IPS-18c (cell line): Measurements from ENCODE around the gene RNF144A.
"Not testable (repeated sequence)": the region's sequence is repeated elsewhere in the genome, so short reads cannot be mapped to it uniquely, and the experiment has no call there.

Source experiments
- H3K4me3 ChIP-seq: 2 replicates; pipeline ENCODE4 v1.7.0; 2013; ENCODE audit warnings: low read depth, mild to moderate bottlenecking, low read length, moderate library complexity; ENCODE audit not compliant: insufficient read depth
- H3K9me3 ChIP-seq: one replicate; pipeline ENCODE4 v1.6.1; 2013; ENCODE audit warnings: mild to moderate bottlenecking, low read length, moderate library complexity; ENCODE audit not compliant: control insufficient read depth, insufficient read depth

Gene RNF144A

GRCh38 chr2:6935652-6936020 lies 18.4 kb downstream of the RNF144A start:
- H3K4me3 ChIP-seq, H3K9me3 ChIP-seq: not testable (repeated sequence)

GRCh38 chr2:6937157-6937556 lies 19.9 kb downstream of the RNF144A start:
- H3K9me3 ChIP-seq, result no peaks in the 10 kb centered on the region

GRCh38 chr2:6937582-6937981 lies 20.4 kb downstream of the RNF144A start:
- Histone ChIP-seq H3K4me3 (no peak overlapping the region), H3K9me3 (no peaks in the 10 kb centered on the region)

More at GRCh38 chr2:6937157-6937556, 19.9 kb downstream of the RNF144A start:
- H3K4me3 ChIP-seq, result no peak overlapping the region

- no peak overlapping the region for H3K4me3 ChIP-seq
- no peaks in the 10 kb centered on the region for H3K9me3 ChIP-seq
Measured at GRCh38 chr2:6939071-6939470, 21.9 kb downstream of the RNF144A start.

- no peak overlapping the region for H3K4me3 ChIP-seq
- no peaks in the 10 kb centered on the region for H3K9me3 ChIP-seq
Measured at GRCh38 chr2:6940820-6941219, 23.6 kb downstream of the RNF144A start.

GRCh38 chr2:6941299-6942046 lies 24.3 kb downstream of the RNF144A start:
- Histone ChIP-seq H3K9me3 (no peaks in the 10 kb centered on the region), H3K4me3 (no peak overlapping the region)

GRCh38 chr2:6942848-6943247 lies 25.6 kb downstream of the RNF144A start:
- Histone ChIP-seq H3K4me3 (no peak overlapping the region), H3K9me3 (peaks cover 2% of the 10 kb centered on the region)

- Histone ChIP-seq H3K9me3 (peaks cover 2% of the 10 kb centered on the region), H3K4me3 (no peak overlapping the region)
Measured at GRCh38 chr2:6943523-6943922, 26.3 kb downstream of the RNF144A start.

- peaks cover 2% of the 10 kb centered on the region for H3K9me3 ChIP-seq
- H3K4me3 ChIP-seq, result no peak overlapping the region
Measured at GRCh38 chr2:6943971-6944370, 26.8 kb downstream of the RNF144A start.

- no peak overlapping the region for H3K4me3 ChIP-seq
- peaks cover 2% of the 10 kb centered on the region for H3K9me3 ChIP-seq
Measured at GRCh38 chr2:6944555-6944954, 27.3 kb downstream of the RNF144A start.

GRCh38 chr2:6945087-6945813 lies 28.0 kb downstream of the RNF144A start:
- Histone ChIP-seq H3K9me3 (peaks cover 2% of the 10 kb centered on the region), H3K4me3 (no peak overlapping the region)

- H3K9me3 ChIP-seq, result peaks cover 2% of the 10 kb centered on the region
- H3K4me3 ChIP-seq, result no peak overlapping the region
Measured at GRCh38 chr2:6945821-6946220, 28.6 kb downstream of the RNF144A start.

GRCh38 chr2:6946722-6947121 lies 29.5 kb downstream of the RNF144A start:
- no peak overlapping the region for H3K4me3 ChIP-seq

GRCh38 chr2:6947929-6948676 lies 30.9 kb downstream of the RNF144A start:
- Histone ChIP-seq H3K9me3 (peaks cover 2% of the 10 kb centered on the region), H3K4me3 (no peak overlapping the region)

More at GRCh38 chr2:6946722-6947121, 29.5 kb downstream of the RNF144A start:
- H3K9me3 ChIP-seq, result peaks cover 2% of the 10 kb centered on the region

- no peak overlapping the region for H3K4me3 ChIP-seq
- H3K9me3 ChIP-seq, result peaks cover 2% of the 10 kb centered on the region
Measured at GRCh38 chr2:6948677-6949351, 31.6 kb downstream of the RNF144A start.

- Histone ChIP-seq H3K9me3 (peaks cover 2% of the 10 kb centered on the region), H3K4me3 (no peak overlapping the region)
Measured at GRCh38 chr2:6951046-6951445, 33.8 kb downstream of the RNF144A start.

GRCh38 chr2:6952101-6952500 lies 34.9 kb downstream of the RNF144A start:
- no peak overlapping the region for H3K4me3 ChIP-seq
- peaks cover 2% of the 10 kb centered on the region for H3K9me3 ChIP-seq
